DND-41 (cell line): ENCODE data around the gene MARCHF3.

Experiments used
- ATAC-seq: fragments of 200-7000 bp; cut with Tn5 transposase; 3 replicates; pipeline ENCODE4 v1.9.1; 2021; ENCODE audit warnings: low read depth; ENCODE audit not compliant: insufficient read depth
- DNase-seq: peaks from one replicate; pipeline ENCODE4 v3.0.0-alpha.2; 2020
- H2AFZ ChIP-seq: 2 replicates; pipeline ENCODE4 v1.6.0; 2012; ENCODE audit warnings: low read depth, low read length
- H3K27ac ChIP-seq: 2 replicates; pipeline ENCODE4 v1.5.1; 2012; ENCODE audit warnings: low read length, inconsistent platforms
- H3K27me3 ChIP-seq: fragments of 200-600 bp; sonication (generic); 2 replicates; pipeline ENCODE4 v1.6.0; 2012; ENCODE audit warnings: low read length, mild to moderate bottlenecking, inconsistent platforms; ENCODE audit not compliant: insufficient read depth, poor library complexity
- H3K36me3 ChIP-seq: 2 replicates; pipeline ENCODE4 v1.5.1; 2012; ENCODE audit warnings: low read length, inconsistent platforms; ENCODE audit not compliant: insufficient read depth
- H3K4me1 ChIP-seq: 2 replicates; pipeline ENCODE4 v1.5.1; 2012; ENCODE audit warnings: mild to moderate bottlenecking, low read length; ENCODE audit not compliant: insufficient read depth
- H3K4me2 ChIP-seq: 2 replicates; pipeline ENCODE4 v1.6.0; 2012; ENCODE audit warnings: mild to moderate bottlenecking, moderate library complexity, low read length, inconsistent platforms; ENCODE audit not compliant: insufficient read depth
- H3K4me3 ChIP-seq, 2 experiments: fragments of 200-600 bp in 1 of 2; shearing (Covaris generic) in 1 of 2; 2 replicates each; pipeline ENCODE4 v1.5.1; 2012 to 2016; ENCODE audit warnings: inconsistent platforms in 2 of 2, low read length in 2 of 2, mild to moderate bottlenecking in 2 of 2, low read depth in 1 of 2, moderate library complexity in 1 of 2
- H3K79me2 ChIP-seq: 2 replicates; pipeline ENCODE4 v1.6.0; 2012; ENCODE audit warnings: low read length, inconsistent platforms; ENCODE audit not compliant: insufficient read depth
- H3K9ac ChIP-seq: 2 replicates; pipeline ENCODE4 v1.6.0; 2012; ENCODE audit warnings: low read depth, mild to moderate bottlenecking, inconsistent platforms, low read length, moderate library complexity
- H3K9me3 ChIP-seq: 2 replicates; pipeline ENCODE4 v1.5.1; 2012; ENCODE audit warnings: low read length, moderate library complexity, mild to moderate bottlenecking, inconsistent platforms; ENCODE audit not compliant: insufficient read depth, severe bottlenecking
- H4K20me1 ChIP-seq: 2 replicates; pipeline ENCODE4 v1.6.0; 2012; ENCODE audit warnings: low read length; ENCODE audit not compliant: insufficient read depth
- CTCF ChIP-seq: IDR thresholded peaks from 2 replicates; pipeline ENCODE4 v1.5.1; 2012; ENCODE audit warnings: borderline replicate concordance, low read length, moderate library complexity, mild to moderate bottlenecking; ENCODE audit not compliant: poor library complexity, severe bottlenecking; ENCODE audit errors: extremely low read depth
- EZH2 ChIP-seq: IDR thresholded peaks from 3 replicates; pipeline ENCODE4 v1.6.1; 2012; ENCODE audit warnings: borderline replicate concordance, low read depth, mild to moderate bottlenecking, moderate library complexity, low read length, inconsistent platforms; ENCODE audit not compliant: severe bottlenecking

The MARCHF3 gene

GRCh38 chr5:126981222-126981621 is 49.1 kb downstream of the MARCHF3 start:
- no peak for DNase-seq
- Histone ChIP-seq H3K79me2 (no peaks in the 10 kb centered on the region), H2AFZ (no peak overlapping the region), H4K20me1 (no peaks in the 10 kb centered on the region), H3K27ac (no peak overlapping the region), H3K9me3 (no peaks in the 10 kb centered on the region), H3K4me2 (no peak overlapping the region), H3K9ac (no peak overlapping the region), H3K27me3 (peaks cover 18% of the 10 kb centered on the region), H3K4me1 (no peaks in the 10 kb centered on the region), H3K36me3 (no peaks in the 10 kb centered on the region), H3K4me3 (no peak overlapping the region)
- TF ChIP-seq EZH2, result no peak
- no peak for TF ChIP-seq CTCF
- no peak for ATAC-seq

DNA sequence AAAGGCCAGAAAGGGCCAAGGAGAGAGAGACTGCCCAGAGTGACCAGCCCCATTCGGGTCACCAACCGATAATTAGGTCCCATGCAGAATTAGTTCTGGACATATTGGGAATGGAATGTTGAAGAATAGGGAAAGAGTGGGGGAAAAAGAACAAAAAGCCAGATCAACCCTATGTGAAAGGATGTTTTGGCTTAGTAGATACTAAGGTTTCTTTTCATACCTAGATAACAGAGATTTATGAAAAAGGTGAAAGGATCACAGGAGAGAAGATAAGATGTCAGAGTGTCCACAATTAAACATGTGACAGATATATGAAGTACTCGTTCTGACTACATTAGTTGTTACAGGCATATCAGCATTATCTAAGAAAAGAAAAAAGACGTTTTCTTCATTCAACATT is 52.1 kb downstream of the MARCHF3 start:
- Histone ChIP-seq H3K27me3 (peaks cover 18% of the 10 kb centered on the region), H3K9me3 (no peaks in the 10 kb centered on the region), H2AFZ (no peak overlapping the region), H3K4me2 (no peak overlapping the region), H3K36me3 (no peaks in the 10 kb centered on the region), H4K20me1 (no peaks in the 10 kb centered on the region), H3K9ac (no peak overlapping the region), H3K4me3 (no peak overlapping the region), H3K79me2 (no peaks in the 10 kb centered on the region), H3K27ac (no peak overlapping the region), H3K4me1 (peaks cover under 1% of the 10 kb centered on the region; the same call in 1 of the 2 replicates)
- no peak for TF ChIP-seq CTCF
- TF ChIP-seq EZH2, result no peak
- ATAC-seq, result no peak
- DNase-seq, result no peak

DNA sequence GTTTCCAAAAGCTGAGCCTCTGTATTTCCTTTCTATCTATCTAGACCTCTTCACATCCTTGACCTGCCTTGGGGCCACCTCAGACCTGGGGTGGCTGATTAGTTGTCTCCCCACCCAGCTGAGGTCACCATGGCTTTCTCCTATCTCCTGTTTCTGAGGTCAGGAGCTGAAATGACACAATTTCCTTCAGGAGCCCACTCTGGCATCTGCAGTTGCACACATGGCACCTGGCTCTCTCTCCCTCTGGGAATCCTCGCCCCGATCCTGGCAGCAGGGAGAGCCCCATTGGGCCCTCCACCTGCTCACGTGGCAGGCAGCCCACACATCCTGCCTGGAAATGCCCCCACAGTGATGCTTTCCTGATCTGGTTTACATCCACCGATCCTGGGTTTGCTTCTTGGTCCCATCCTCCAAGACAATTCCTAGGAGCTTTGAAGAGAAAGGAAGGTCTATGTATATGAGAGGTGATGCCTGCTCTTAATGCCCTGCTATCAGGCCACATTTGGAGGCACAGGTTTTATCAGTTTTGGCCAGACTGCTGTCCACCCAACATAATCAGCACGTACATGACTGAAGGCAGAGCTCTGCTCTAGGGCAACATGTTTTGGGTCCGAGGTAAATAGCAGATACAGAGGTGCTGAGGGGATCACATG is 53.7 kb downstream of the MARCHF3 start:
- DNase-seq, result no peak
- no peaks in the 10 kb centered on the region for H3K36me3 ChIP-seq
- no peaks in the 10 kb centered on the region for H3K79me2 ChIP-seq
- H3K4me3 ChIP-seq, result no peak overlapping the region
- no peaks in the 10 kb centered on the region for H3K9me3 ChIP-seq
- H4K20me1 ChIP-seq, result no peaks in the 10 kb centered on the region
- H2AFZ ChIP-seq, result no peak overlapping the region
- no peak for ATAC-seq
- TF ChIP-seq EZH2 (no peak), CTCF (no peak)
- no peak overlapping the region for H3K27ac ChIP-seq
- no peak overlapping the region for H3K4me2 ChIP-seq
- H3K27me3 ChIP-seq, result peaks cover 14% of the 10 kb centered on the region
- H3K9ac ChIP-seq, result no peak overlapping the region
- H3K4me1 ChIP-seq, result peaks cover 16% of the 10 kb centered on the region

DNA sequence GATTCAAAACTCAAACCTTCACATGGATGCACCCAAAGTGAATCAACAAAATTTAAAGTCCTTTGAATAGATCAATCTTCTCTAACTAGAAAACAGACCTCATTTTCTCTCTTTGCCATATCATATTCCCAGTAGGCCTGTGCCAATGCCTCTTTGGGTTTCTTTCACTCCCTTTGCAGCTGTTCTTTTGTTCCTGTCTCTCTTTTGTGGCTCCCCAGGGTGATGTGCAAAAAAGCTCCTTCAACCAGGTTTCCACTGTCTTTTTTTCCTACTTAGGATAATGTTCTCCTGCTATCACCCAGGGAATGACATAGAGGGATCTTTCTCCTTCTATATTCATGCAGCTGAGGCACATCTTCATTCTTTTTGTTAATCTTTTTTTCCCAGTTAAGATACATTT is 54.6 kb downstream of the MARCHF3 start:
- Histone ChIP-seq H3K4me2 (no peak overlapping the region), H3K36me3 (no peaks in the 10 kb centered on the region), H3K9ac (no peak overlapping the region), H3K27me3 (peaks cover 14% of the 10 kb centered on the region), H4K20me1 (no peaks in the 10 kb centered on the region), H3K4me3 (no peak overlapping the region), H3K9me3 (no peaks in the 10 kb centered on the region), H3K4me1 (peaks cover 19% of the 10 kb centered on the region), H3K79me2 (no peaks in the 10 kb centered on the region), H2AFZ (no peak overlapping the region), H3K27ac (no peak overlapping the region)
- no peak for ATAC-seq
- TF ChIP-seq CTCF, result no peak
- TF ChIP-seq EZH2, result no peak
- DNase-seq, result no peak
